GM19240 (cell line): ENCODE data around the gene SHISAL1.
"Not testable (repeated sequence)": the region's sequence is repeated elsewhere in the genome, so short reads cannot be mapped to it uniquely, and the experiment has no call there.

ENCODE experiments used
- DNase-seq: peaks from one replicate; pipeline ENCODE4 v3.0.0; 2011; ENCODE audit warnings: low spot score; ENCODE audit not compliant: insufficient read length

SHISAL1 gene

GRCh38 chr22:44237290-44237689 lies 75.5 kb downstream of the SHISAL1 start:
- DNase-seq, result no peak

DNA sequence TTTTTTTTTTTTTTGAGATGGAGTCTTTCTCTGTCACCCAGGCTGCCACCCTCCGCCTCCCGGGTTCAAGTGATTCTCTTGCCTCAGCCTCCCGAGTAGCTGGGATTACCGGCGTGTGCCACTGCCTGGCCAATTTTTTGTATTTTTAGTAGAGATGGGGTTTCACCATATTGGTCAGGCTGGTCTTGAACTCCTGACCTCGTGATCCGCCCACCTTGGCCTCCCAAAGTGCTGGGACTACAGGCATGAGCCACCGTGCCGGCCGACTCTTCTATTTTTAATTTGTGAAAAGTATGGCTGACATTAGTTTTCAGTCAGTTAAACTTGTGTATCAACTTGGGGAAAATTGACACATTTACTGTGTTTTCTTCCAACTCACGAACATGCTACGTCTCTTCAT lies 78.4 kb downstream of the SHISAL1 start:
- DNase-seq, result not testable (repeated sequence)

- no peak for DNase-seq
These were observed 81.5 kb downstream of the SHISAL1 start for GRCh38 chr22:44231233-44231632.

- DNase-seq, result no peak
These were observed 82.9 kb downstream of the SHISAL1 start for GRCh38 chr22:44229809-44230208.

GRCh38 chr22:44229331-44229730 lies 83.4 kb downstream of the SHISAL1 start:
- DNase-seq, result no peak

- no peak for DNase-seq
These were observed 86.9 kb downstream of the SHISAL1 start for GRCh38 chr22:44225812-44226211.

DNA sequence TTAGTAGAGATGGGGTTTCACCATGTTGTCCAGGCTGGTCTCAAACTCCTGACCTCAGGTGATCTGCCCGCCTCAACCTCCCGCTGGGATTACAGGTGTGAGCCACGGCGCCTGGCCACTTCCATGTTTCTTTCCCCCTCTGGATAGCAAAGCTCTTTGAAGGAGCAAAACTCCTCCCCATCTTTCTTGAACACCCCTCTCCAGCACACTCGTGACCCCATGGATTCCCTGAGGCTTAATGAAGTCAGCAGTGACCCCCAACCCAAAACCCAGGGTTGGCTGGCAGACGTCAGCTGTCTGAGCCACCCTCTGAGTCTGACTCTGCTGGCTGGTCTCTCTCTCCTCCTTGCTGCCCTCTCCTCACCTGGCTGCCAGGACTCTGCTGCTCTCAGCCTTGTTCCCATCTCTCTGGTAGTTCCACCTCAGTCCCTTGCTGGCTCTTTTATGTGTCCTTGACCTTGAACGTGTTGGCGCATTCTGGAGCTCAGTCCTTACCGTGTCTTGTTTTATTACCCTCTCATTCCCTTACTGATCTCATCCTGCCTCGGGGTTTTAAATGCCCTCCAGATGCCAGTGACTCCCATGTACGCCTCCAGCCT lies 87.6 kb downstream of the SHISAL1 start:
- no peak for DNase-seq

- DNase-seq, result no peak
These were observed 88.6 kb downstream of the SHISAL1 start for GRCh38 chr22:44224166-44224565.

DNA sequence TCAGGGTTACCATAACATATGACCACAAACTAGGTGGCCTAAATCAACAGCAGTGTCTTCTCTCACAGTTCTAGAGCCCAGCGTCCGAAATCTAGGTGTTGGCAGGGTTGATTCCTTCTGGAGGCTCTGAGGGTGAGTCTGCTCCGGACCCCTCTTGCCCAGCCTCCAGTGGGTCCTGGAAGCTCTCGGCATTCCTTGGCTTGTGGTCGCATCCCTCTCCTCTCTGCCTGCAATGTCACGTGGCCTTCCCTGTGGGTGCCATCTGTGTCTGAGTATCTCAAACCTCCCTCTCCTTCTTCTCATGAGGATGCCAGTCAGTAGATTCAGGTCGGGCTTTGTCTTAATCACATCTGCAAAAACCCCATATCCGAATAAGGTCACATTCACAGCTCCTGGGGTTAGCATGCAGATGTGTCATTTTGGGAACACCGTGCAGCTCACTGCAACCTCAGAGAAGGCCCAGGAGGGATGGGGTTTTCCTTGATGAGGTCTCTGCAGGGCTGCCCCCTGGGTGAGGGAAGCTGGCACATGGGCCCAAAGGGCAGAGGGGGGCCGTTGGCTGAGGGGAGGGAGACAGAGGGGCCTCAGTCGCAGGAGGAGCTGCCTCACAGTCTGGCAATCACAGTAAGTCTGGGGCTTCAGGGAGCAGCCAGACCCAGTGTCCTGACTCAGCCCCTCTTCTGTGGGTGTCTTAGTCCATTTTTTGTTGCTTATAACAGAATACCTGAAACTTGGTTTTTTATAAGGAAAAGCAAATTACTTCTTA lies 90.9 kb downstream of the SHISAL1 start:
- no peak for DNase-seq

- DNase-seq, result no peak
These were observed 91.7 kb downstream of the SHISAL1 start for GRCh38 chr22:44220727-44221680.

DNA sequence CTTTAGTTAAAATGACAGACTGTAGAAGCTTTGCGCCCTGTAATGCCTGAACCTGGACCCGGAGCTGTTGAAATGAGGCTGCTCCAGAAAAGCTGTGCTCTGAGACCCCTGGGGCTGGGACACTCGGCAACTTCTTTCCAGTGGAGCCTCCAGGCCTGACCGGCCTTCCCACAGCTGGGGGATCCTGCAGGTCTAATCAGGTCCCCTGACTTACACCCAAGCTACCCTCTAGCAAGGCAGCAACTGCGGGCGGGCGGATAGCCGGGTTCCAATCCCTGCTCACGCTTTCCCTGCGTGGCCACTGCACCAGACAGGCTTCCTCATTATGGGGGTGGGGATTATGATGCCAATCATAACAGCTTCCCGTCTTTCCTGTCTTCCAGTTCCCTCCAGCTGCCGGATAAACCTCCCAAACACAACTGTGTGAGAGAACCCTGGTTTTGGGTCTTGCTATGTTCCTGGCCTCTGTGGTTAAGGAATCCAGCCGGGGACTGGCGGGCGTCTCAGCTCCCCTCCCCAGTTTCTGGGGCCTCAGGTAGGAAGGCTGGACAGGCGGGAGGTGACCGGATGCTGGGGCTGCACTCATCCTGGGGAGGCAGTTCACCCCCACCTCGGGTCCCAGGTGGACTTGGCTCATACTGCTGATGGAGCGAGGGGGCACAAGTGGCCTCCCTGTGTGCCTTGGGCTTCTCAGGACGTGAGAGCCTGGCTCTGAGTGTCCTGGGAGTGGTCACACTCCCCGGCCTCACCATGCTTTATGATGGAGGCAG lies 93.5 kb downstream of the SHISAL1 start:
- no peak for DNase-seq

GRCh38 chr22:44218071-44218470 lies 94.7 kb downstream of the SHISAL1 start:
- no peak for DNase-seq

DNA sequence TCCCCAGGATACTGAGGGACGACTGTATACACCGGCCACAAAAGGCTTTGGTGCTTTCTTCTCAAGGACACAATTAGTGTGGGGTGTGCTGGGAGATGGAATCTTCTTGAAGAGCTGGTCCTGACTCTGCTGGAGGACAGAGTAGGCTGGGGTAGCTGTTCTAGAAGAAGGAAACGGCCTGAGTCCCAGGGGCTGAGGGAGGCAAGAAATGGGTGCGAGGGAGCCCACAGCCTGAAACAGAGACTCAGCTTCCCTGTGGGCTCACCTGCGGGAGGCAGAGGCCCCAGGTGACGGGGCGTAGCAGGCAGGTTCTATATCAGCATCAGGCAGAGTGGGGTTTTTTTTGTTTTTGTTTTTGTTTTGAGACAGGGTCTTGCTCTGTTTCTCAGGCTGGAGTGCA lies 95.4 kb downstream of the SHISAL1 start:
- DNase-seq, result no peak

DNA sequence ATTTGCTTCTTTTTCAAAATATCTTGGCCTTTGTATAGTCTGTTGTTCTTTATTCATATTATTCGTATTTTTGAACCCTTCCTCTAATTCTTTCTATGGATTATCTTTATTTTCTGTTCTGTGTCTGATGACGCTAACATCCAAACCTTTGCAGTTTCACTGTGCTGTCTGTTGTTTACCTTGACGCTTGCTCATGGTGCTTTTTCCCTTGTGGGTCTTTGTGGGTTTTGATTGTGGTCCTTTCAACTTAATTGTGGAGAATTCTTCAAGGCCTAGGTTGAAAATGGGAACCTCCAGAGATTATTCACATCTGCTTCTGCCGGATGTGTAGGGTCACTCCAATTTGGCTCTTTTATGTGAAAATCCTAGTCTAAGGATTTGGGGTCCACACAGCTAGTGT lies 97.5 kb downstream of the SHISAL1 start:
- no peak for DNase-seq

DNA sequence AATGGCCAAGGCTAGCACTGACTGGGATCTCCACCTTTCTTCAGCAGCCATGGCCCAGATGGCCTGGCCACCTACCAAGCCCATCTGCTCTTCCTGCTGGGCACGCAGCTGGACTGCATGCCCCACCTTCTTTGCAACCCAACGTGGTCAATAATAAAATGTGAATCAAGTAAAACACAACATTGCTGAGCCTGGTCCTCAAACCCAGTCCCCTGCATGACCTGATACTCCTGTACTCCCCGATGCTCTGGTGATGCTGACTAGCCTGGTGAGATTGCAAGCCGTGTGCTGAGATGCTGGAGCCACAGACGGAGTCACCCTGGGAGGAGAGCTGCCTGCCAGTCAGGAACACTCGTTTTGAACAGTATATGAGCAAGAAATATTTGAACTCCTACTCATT lies 98.0 kb downstream of the SHISAL1 start:
- no peak for DNase-seq

DNA sequence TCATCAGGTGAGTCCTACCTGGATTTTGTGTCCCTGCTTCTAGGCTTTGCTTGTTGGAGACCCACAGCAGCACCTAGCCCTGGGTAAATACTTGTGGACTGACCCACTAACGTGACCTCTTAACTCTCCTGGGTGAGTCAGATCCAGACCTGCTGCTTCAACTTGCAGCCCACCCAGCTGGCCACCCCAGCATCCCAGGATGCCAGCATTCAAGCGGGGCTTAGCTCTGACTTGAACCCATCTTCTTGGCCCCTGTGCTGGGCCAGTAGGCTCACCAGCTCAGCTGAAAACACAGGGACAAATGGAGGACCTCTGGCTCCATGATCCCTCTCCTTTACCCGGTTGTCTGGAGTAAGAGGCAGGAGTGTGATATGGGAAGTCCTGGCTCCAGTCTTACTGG lies 98.6 kb downstream of the SHISAL1 start:
- no peak for DNase-seq

- DNase-seq, result no peak
These were observed 99.2 kb downstream of the SHISAL1 start for GRCh38 chr22:44213489-44214043.

DNA sequence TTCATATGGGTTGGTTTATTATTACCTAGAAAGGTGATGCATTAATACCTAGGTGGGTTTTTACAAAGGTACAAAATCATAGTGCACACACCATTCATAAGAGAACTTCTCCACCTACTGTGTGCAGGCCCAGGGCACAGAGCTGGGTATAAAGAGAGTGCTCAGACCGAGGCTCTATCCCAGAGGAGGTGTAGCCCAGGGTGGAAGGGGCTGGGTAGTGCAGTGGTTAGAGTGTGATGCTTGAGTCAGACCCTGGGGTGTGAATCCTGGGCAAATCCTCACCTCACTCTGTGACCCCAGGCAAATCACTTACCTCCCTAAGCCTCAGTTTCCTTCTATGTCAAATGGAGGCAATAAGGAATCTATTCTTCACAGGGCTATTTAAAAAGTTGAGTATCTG lies 99.8 kb downstream of the SHISAL1 start:
- no peak for DNase-seq

DNA sequence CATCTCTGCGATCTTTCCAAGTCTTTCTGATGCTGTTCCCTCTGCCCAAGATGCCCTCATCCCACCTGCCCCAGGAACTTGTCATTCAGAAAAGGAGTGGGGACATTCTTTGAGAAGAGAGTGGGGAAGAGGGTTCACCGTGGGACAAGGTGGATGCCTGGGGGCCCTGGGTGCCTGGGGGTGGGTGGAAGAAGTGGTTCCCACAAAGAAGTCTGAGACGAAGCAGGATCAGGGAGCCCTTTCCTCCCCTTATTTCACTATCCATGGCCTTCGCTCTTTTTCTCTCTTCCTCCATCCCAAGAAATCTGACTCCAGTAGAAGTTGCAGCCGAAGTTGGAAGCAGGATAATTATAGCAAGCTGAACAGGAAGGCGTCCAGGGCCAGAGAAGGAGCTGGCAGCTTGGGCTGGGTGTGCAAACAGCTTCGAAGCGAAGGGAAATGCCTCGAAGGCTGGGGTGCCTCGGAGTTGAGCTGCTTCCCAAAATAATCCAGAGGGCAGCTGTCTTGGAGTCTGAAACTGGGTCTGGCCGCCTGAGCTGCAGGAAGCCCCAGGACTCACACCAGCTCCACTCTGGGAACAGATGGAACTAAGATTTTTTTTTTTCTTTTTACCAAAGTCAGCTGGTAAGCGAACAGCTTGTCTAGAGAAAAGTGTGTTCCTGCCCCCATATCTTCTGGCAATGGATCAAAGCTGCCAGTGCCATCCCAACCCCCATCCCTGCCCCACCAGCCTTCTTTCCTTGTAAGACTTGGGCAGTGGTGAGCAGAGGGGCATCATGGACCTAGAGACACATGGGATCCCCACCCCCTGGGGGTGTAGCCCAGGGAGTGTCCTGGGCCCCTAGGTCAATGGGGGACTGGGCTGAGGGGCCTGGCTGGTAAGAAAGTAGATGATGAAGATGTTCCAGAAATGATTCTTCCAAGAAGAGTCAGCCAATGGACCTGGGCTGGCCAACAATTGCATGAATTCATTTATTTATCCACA lies 100.5 kb downstream of the SHISAL1 start:
- DNase-seq, result no peak
